Activated naive CD4-positive, alpha-beta T cell (primary cell): Measurements from ENCODE around the gene FRMD4B.
"Not testable (repeated sequence)": the region's sequence is repeated elsewhere in the genome, so short reads cannot be mapped to it uniquely, and the experiment has no call there.

Source experiments
- DNase-seq, 4 experiments: peaks; one replicate each; lab custom pipeline; 2025; lab: John Stamatoyannopoulos, UW

The FRMD4B gene

GRCh38 chr3:69240651-69241568 lies 145.0 kb downstream of the FRMD4B start:
- no peak for DNase-seq

DNA sequence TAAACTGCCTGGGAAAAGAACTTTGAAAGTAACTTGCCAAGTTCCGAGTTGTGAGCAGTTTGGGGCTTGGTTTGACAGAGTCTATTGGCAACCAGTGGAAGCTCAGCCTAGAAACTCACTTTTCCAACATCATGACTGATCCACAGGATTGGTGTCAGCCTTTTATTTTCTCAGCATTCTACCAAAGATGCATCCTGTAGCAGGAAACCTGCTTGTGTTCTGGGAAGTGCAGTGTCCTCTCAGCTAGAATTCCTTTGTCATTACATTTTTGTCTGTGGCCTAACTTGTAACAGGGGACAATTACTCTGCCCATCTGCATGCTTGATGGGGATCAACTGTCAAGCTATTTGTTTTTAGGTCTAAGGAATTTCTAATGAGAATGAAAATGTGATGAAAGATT lies 146.8 kb downstream of the FRMD4B start:
- DNase-seq, result no peak

- no peak for DNase-seq
These were observed 148.8 kb downstream of the FRMD4B start for GRCh38 chr3:69236812-69237707.

DNA sequence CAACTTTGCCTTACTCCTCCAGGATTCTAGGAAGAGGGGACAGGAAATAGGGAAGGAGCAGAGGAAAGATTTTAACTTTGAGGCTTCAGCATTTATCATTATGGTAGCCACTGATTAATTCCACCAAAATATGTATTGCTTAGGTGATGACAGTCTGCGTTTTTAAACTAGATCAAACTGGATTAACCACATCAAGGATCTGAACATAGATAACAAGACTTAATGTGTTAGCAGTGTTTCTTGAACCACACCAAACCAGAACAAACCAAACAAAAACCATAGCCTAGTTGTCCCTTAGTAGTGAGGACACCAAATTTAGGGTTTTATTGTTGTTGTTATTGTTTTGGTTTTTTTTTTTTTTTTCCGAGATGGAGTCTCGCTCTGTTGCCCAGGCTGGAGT lies 150.0 kb downstream of the FRMD4B start:
- no peak for DNase-seq

DNA sequence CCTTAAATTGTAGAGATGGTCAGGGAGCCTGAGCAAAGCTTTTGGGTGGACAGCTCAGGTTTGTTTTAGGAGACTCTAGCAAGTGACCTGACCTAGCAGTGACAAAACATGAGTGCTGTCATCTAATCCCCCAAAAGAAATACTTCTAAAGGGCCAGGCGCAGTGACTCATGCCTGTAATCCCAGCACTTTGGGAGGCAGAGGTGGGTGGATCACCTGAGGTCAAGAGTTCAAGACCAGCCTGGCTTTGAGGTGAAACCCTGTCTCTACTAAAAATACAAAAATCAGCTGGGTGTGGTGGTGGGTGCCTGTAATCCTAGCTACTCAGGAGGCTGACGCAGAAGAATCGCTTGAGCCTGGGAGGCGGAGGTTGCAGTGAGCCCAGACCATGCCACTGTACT lies 150.7 kb downstream of the FRMD4B start:
- DNase-seq, result not testable (repeated sequence)

- DNase-seq, result no peak
These were observed 153.4 kb downstream of the FRMD4B start for GRCh38 chr3:69232482-69232881.

DNA sequence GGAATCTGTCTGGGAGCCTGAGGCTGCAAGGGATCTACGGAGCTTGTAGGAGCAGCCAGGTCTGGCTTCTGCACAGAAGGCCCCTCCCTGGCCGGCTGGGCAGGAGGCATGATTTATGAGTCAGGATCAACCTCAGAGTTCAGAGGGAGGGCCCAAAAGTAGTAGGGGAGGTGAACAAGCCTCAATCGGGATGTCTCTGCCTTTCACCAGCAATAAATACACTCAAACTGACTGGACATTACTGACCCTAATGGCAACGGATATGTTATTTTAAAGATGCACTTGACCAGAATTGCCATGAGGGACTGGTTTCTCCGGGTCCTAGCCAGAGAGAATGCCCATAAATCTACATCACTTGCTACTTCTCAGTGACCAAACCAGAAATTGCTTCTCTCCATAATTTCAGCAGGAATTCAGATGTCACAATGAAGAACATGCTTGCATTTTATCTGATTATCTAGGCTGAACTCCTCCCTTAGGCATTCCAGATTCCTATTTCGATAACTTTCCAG lies 153.9 kb downstream of the FRMD4B start:
- no peak for DNase-seq

DNA sequence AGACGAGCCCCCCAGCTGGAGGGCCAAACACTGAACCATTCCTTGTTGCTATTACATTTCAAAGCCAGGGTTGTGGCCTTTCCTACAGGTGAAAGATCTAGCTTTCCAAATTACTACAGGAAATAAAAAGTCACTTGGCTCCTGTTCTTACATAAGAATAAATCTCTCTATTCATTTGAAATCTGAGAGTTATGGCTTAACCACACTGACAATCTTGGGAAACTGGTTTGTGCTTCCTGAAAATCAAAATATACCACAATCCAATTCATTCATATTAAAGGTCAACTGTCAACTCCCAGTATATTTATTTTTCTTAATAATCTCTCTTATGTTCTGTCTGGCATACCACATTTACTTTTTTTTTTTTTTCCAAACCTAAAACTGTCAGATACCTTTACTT lies 159.8 kb downstream of the FRMD4B start:
- no peak for DNase-seq

GRCh38 chr3:69219101-69219708 lies 166.7 kb downstream of the FRMD4B start:
- DNase-seq, result no peak

DNA sequence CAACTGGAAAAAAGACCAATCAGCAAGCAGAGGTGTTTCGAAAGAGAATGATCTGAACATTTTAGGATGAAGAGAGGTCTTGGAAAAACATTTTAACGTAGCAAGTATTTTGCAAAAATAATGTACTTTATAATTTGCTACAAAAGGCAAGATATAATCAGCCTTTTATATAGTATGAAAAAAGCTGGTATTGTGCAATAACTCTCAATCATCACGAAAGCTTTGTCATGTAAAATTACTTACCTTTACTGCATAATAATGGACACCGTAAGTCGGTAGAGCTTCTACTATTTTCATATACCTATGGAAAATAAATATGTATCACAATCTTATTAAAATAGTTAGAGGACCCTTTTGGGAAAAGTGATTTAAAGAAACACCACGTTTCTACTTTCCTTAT lies 167.8 kb downstream of the FRMD4B start:
- no peak for DNase-seq

GRCh38 chr3:69216981-69217380 lies 168.9 kb downstream of the FRMD4B start:
- no peak for DNase-seq

GRCh38 chr3:69214241-69214640 lies 171.6 kb downstream of the FRMD4B start:
- no peak for DNase-seq

- DNase-seq, result no peak
These were observed 173.3 kb downstream of the FRMD4B start for GRCh38 chr3:69212411-69213160.

- DNase-seq, result no peak
These were observed 175.7 kb downstream of the FRMD4B start for GRCh38 chr3:69210068-69210730.

DNA sequence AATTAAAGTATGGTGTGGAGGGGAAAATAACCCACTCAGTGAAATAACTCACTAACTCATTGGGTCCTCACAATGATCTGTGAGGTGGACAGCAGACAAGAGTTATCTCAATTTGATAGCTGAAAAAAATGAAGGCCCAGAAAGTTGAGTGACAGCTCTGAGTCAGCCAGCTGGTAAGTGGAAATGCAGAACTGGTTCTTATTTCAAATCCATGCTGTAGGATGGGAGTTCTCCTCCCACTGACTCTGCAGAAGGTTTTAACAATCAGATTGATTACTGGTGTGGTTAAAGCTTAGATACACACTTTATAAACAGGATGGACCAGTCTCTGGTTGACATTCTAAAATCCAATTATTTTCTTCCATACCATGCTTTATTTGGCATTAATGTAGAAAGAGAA lies 176.5 kb downstream of the FRMD4B start:
- DNase-seq, result no peak

DNA sequence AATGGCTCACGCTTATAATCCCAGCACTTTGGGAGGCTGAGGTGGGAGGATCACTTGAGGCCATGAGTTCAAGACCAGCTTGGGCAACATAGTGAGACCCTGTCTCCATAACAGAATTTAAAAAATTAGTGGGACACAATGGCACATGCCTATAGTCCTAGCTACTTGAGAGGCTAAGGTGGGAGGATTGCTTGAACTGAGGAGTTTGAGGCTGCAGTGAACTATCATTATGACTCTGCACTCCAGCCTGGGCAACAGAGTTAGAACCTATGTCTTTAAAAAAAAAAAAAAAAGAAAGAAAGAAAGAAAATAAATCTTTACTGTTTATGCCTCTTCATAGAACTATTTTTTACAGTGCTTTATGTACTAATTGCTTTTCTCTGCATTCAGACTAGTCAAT lies 178.9 kb downstream of the FRMD4B start:
- DNase-seq, result no peak

DNA sequence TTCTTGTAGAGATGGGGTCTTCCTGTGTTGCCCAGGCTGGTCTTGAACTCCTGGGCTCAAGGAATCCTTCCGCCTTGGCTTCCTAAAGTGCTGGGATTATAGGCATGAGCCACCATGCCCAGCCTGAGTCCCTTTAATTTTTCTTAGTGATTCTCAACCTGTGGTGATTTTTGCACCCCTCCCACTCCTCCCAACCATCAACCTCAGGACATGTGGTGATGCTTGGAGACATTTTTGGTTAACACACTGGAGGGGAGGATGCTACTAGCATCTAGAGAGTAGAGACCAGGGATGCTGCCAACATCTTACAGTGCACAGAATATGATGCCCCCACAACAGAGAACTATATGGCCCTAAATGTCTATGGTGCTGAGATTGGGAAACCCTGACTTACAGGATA lies 180.5 kb downstream of the FRMD4B start:
- no peak for DNase-seq

GRCh38 chr3:69204315-69204957 lies 181.5 kb downstream of the FRMD4B start:
- no peak for DNase-seq

DNA sequence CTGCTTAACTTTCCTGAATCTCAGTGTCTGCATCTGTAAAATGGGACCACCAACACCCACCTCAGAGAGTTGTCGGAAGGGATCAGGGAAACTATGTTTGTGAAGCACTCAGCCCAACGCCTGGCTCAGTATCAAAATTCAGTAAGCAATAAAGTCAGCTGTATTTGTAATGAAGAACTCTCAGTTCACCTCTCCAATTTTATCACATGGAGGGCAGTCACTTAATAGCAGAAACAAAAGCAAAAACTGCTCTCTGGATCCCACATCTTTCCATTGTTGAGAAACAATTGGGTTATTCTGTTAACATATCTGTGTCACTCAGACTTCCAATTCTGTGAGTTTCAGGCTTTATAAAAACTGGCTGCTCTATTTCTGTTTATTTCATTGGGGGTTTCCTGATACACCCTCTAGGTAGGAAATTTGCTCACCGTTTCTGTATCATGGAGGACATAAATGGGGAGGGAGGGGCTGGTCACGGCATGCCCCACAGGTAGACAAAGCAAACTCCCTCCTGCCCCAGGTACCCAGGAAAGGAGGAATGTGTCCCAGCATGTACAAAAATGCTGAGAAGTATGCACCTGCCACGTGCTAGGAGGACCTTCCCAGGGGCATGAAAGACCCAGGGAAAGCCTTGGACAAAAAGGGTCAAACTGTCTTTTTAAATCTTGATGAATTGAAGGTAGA lies 182.1 kb downstream of the FRMD4B start:
- no peak for DNase-seq

- no peak for DNase-seq
These were observed 184.2 kb downstream of the FRMD4B start for GRCh38 chr3:69201658-69202057.
